ENCODE measurements around the gene KBTBD12. TPM values are rescaled to one million over a fixed set of nuclear protein-coding genes. Genes with fewer than 3 reads are reported as not detected.
"Not testable (repeated sequence)": the region's sequence is repeated elsewhere in the genome, so short reads cannot be mapped to it uniquely, and the experiment has no call there.

The KBTBD12 gene
- total and polyA plus RNA-seq, 12 donors, result 5.1 to 54.2 (median 31.5) TPM

DNA sequence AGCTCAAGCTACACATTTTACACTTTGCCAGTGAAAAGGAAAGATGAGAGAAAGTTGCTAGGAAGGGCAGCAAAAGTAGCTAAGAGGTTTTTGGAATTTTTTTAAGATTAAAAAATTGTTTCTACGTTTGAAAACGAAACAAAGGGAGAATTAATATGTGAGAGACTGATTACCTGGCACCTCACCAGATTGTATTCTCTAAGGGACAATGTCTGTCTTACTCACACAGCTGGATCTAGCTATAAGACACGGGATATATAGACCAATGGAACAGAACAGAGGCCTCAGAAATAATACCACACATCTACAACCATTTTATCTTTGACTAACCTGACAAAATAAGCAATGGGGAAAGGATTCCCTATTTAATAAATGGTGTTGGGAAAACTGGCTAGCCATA, 9.5 kb upstream of the KBTBD12 start:
- no peak overlapping the region for H3K27ac ChIP-seq
- intact Hi-C loops (cut with DNase I), result no loop called here
- no peaks in the 10 kb centered on the region for H3K9me3 ChIP-seq
- H3K4me1 ChIP-seq, result peaks cover 0 to 3% (median 1%) of the 10 kb centered on the region in 9 donors
- DNase-seq, result no peak
- TF ChIP-seq, protein P1, sequence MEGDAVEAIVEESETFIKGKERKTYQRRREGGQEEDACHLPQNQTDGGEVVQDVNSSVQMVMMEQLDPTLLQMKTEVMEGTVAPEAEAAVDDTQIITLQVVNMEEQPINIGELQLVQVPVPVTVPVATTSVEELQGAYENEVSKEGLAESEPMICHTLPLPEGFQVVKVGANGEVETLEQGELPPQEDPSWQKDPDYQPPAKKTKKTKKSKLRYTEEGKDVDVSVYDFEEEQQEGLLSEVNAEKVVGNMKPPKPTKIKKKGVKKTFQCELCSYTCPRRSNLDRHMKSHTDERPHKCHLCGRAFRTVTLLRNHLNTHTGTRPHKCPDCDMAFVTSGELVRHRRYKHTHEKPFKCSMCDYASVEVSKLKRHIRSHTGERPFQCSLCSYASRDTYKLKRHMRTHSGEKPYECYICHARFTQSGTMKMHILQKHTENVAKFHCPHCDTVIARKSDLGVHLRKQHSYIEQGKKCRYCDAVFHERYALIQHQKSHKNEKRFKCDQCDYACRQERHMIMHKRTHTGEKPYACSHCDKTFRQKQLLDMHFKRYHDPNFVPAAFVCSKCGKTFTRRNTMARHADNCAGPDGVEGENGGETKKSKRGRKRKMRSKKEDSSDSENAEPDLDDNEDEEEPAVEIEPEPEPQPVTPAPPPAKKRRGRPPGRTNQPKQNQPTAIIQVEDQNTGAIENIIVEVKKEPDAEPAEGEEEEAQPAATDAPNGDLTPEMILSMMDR (IDR thresholded peaks at IDR 0.05), result no peak
- WGBS, 2 donors, result 49 to 55% methylated on average over 3 of the region's 3 CpGs
- no peak overlapping the region for H3K4me3 ChIP-seq
- no peaks in the 10 kb centered on the region for H3K36me3 ChIP-seq
- no peak for ATAC-seq
- no peaks in the 10 kb centered on the region for H3K27me3 ChIP-seq

DNA sequence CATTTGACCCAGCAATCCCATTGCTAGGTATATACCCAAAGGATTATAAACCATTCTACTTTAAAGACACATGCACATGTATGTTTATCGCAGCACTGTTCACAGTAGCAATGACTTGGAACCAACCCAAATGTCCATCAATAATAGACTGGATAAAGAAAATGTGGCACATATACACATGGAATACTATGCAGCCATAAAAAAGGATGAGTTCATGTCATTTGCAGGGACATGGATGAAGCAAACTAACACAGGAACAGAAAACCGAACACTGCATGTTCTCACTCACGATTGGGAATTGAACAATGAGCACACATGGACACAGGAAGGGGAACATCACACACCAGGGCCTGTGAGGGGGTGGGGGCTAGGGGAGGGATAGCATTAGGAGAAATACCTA, 8.4 kb upstream of the KBTBD12 start:
- intact Hi-C loops (cut with DNase I); ATAC-seq; H3K4me3 ChIP-seq; H3K36me3 ChIP-seq; H3K9me3 ChIP-seq; H3K27me3 ChIP-seq; DNase-seq; H3K27ac ChIP-seq: not testable (repeated sequence)
- H3K4me1 ChIP-seq, result peaks cover 2 to 14% (median 12%) of the 10 kb centered on the region in 9 donors
- WGBS, 2 donors, result 92% methylated on average over 3 of the region's 3 CpGs

DNA sequence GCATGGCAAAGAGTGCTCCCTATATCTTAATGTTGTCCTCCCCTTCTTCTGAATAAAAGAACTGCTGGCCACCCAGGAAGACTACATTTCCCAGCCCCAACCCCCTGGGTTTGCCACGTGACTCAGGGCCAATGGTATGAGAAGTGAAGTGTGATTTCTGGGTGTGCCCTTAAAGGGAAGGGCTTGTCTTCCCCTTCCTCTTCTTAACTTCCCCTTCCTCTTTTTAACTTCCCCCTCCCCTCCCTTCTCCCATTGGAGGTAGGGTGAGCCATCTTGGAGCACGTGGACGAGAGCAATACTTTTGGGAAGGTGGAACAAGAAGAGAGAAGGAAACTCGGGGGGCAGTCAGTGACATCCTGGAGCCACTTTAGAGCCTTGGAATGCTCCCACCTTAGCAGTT, 6.8 kb upstream of the KBTBD12 start:
- H3K27me3 ChIP-seq, result no peaks in the 10 kb centered on the region
- DNase-seq, result no peak
- 80 to 88% methylated on average over 4 of the region's 4 CpGs for WGBS, 2 donors
- peaks cover 5 to 24% (median 17%) of the 10 kb centered on the region in 9 donors for H3K4me1 ChIP-seq
- H3K9me3 ChIP-seq, result no peaks in the 10 kb centered on the region
- intact Hi-C loops (cut with DNase I), result no loop called here
- H3K27ac ChIP-seq, result no peak overlapping the region
- TF ChIP-seq, protein P1 (IDR thresholded peaks at IDR 0.05), result no peak
- peak in 6 of 8 donors; percentile 29 to 63 (median 45) for ATAC-seq
- no peaks in the 10 kb centered on the region for H3K36me3 ChIP-seq
- H3K4me3 ChIP-seq, result no peak overlapping the region

DNA sequence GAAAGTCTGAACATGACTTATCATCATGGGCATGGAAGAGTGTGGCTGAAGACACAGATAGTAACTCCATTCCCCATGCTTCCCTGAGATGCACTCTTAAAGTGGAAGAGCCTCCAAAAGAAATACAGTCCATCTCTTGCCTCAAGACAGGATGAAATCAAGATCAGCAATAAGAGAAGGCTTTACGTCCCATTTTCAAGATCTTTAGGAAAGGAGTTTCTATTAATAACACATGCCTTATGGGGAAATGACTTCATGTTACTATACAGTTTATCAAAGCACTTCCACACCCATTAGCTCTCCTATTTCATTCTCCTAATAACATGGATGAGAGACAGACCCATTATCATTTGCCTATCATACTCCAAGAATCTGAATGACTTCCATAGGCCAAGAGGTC, 6.1 kb upstream of the KBTBD12 start:
- peaks cover 0 to 1% (median 0%) of the 10 kb centered on the region in 7 donors for H3K27me3 ChIP-seq
- intact Hi-C loops (cut with DNase I), result no loop called here
- H3K36me3 ChIP-seq, result no peaks in the 10 kb centered on the region
- TF ChIP-seq, protein P1 (IDR thresholded peaks at IDR 0.05), result no peak
- no peak overlapping the region for H3K27ac ChIP-seq
- no peak for ATAC-seq
- peaks cover 5 to 24% (median 17%) of the 10 kb centered on the region in 9 donors for H3K4me1 ChIP-seq
- H3K9me3 ChIP-seq, result peaks cover 0 to 3% (median 0%) of the 10 kb centered on the region in 11 donors
- no peak overlapping the region for H3K4me3 ChIP-seq
- WGBS, 2 donors, result 63 to 76% methylated on average over 1 of the region's 1 CpG
- no peak for DNase-seq

DNA sequence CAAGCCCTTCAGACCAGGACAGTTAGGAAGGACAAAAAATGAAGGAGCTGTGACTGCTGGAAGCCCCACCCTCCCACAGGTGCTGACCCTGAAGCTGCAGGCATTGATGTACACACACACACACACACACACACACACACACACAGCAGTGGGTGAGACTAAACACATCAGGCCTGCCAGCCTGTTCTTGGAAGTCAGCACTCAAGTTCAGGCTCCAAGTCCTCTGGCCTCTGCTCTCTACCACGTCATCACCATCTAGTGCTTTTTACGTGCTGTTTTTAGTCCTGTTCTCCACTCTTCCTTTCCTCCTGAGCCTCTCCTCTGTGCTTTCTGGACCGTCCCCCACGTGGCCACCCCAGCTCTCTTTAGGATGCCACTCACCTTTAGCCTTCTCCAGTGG, 5.4 kb upstream of the KBTBD12 start:
- Histone ChIP-seq H3K36me3 (no peaks in the 10 kb centered on the region), H3K27me3 (peaks cover 0 to 8% (median 0%) of the 10 kb centered on the region in 7 donors), H3K9me3 (peaks cover 0 to 6% (median 0%) of the 10 kb centered on the region in 11 donors), H3K4me1 (peaks cover 5 to 29% (median 19%) of the 10 kb centered on the region in 9 donors), H3K27ac (no peak overlapping the region), H3K4me3 (no peak overlapping the region)
- intact Hi-C loops (cut with DNase I), result no loop called here
- DNase-seq, result no peak
- peak in 2 of 8 donors; percentile 56 to 65 for ATAC-seq
- TF ChIP-seq, protein P1 (IDR thresholded peaks at IDR 0.05), result no peak
- 43 to 51% methylated on average over 4 of the region's 4 CpGs for WGBS, 2 donors
